ENCODE results near the gene NRXN2. TPM values are rescaled to one million over a fixed set of nuclear protein-coding genes. Genes with fewer than 3 reads are reported as not detected.

The NRXN2 gene
- total and polyA plus RNA-seq, 4 donors, result 0.17 to 2.8 (median 1.4) TPM

- no peaks in the 10 kb centered on the region for H3K9me3 ChIP-seq (ENCODE audit: control insufficient read depth in 4 of 4, low read length in 3 of 4)
- H3K27me3 ChIP-seq (ENCODE audit: control insufficient read depth in 4 of 4, insufficient read depth in 4 of 4, low read length in 3 of 4), result no peaks in the 10 kb centered on the region
- DNase-seq (ENCODE audit: low spot score), result no peak
- H3K9ac ChIP-seq (ENCODE audit: low read depth in 1 of 2, low read length in 2 of 2), result peak overlapping the region; percentile 51 to 64
- 4% methylated on average over 20 of the region's 20 CpGs for WGBS
- peak overlapping the region in 1 of 3 donors; percentile 64 for H3K4me3 ChIP-seq (ENCODE audit: low read depth in 1 of 3, low read length in 3 of 3)
- H3K4me1 ChIP-seq (ENCODE audit: control insufficient read depth in 4 of 4, insufficient read depth in 4 of 4, low read length in 3 of 4), result peaks cover 15 to 30% (median 24%) of the 10 kb centered on the region in 4 donors
- no peaks in the 10 kb centered on the region for H3K36me3 ChIP-seq (ENCODE audit: control insufficient read depth in 4 of 4, insufficient read depth in 3 of 4, low read depth in 1 of 4, low read length in 3 of 4)
- peak overlapping the region; percentile 87 to 88 for H3K27ac ChIP-seq (ENCODE audit: low read depth in 1 of 2, low read length in 2 of 2)
- peak; percentile 60 for TF ChIP-seq NR2F2 (IDR thresholded peaks at IDR 0.05)
- TF ChIP-seq FOXA2 (IDR thresholded peaks at IDR 0.05), result no peak
These were observed 22.2 kb upstream of the NRXN2 start for GRCh38 chr11:64745189-64745520.

GRCh38 chr11:64744544-64745188 is 21.7 kb upstream of the NRXN2 start:
- WGBS, result 3% methylated on average over 89 of the region's 89 CpGs
- peaks cover 15 to 30% (median 24%) of the 10 kb centered on the region in 4 donors for H3K4me1 ChIP-seq (ENCODE audit: control insufficient read depth in 4 of 4, insufficient read depth in 4 of 4, low read length in 3 of 4)
- H3K9me3 ChIP-seq (ENCODE audit: control insufficient read depth in 4 of 4, low read length in 3 of 4), result no peaks in the 10 kb centered on the region
- DNase-seq (ENCODE audit: low spot score), result no peak
- H3K36me3 ChIP-seq (ENCODE audit: control insufficient read depth in 4 of 4, insufficient read depth in 3 of 4, low read depth in 1 of 4, low read length in 3 of 4), result no peaks in the 10 kb centered on the region
- H3K27ac ChIP-seq (ENCODE audit: low read depth in 1 of 2, low read length in 2 of 2), result peak overlapping the region; percentile 87 to 88
- H3K4me3 ChIP-seq (ENCODE audit: low read depth in 1 of 3, low read length in 3 of 3), result peak overlapping the region in 2 of 3 donors; percentile 41 to 64
- TF ChIP-seq FOXA2 (IDR thresholded peaks at IDR 0.05), result no peak
- no peak for TF ChIP-seq JUND (IDR thresholded peaks at IDR 0.05)
- TF ChIP-seq TAF1 (conservative IDR thresholded peaks at IDR 0.05), result no peak
- no peak for TF ChIP-seq ATF3 (IDR thresholded peaks at IDR 0.05)
- TF ChIP-seq FOXA1 (IDR thresholded peaks at IDR 0.05), result no peak
- no peak for TF ChIP-seq RXRA (IDR thresholded peaks at IDR 0.05)
- TF ChIP-seq EGR1 (IDR thresholded peaks at IDR 0.05; ENCODE audit: low read depth in 2 of 2), result no peak
- no peak for TF ChIP-seq SP1 (IDR thresholded peaks at IDR 0.05)
- no peak for TF ChIP-seq CTCF (IDR thresholded peaks at IDR 0.05; ENCODE audit: low read depth, low read length, missing input control)
- no peak for TF ChIP-seq REST (IDR thresholded peaks at IDR 0.05)
- no peak for TF ChIP-seq ZBTB33 (IDR thresholded peaks at IDR 0.05)
- no peak for TF ChIP-seq RAD21 (IDR thresholded peaks at IDR 0.05)
- no peak for TF ChIP-seq HNF4A (conservative IDR thresholded peaks at IDR 0.05)
- no peak for TF ChIP-seq NR2F2 (IDR thresholded peaks at IDR 0.05)
- H3K9ac ChIP-seq (ENCODE audit: low read depth in 1 of 2, low read length in 2 of 2), result peak overlapping the region in 1 of 2 donors; percentile 20
- H3K27me3 ChIP-seq (ENCODE audit: control insufficient read depth in 4 of 4, insufficient read depth in 4 of 4, low read length in 3 of 4), result no peaks in the 10 kb centered on the region

Data from liver (tissue), 9 donors.